GM15510 (cell line): ENCODE results near the gene ACER1.

Source experiments
- POLR2A ChIP-seq: IDR thresholded peaks from 3 replicates; pipeline ENCODE4 v1.6.1; 2011; ENCODE audit warnings: borderline replicate concordance; ENCODE audit not compliant: insufficient read length; ENCODE audit errors: extremely low read depth

The ACER1 gene

GRCh38 chr19:6322284-6322683 is 11.1 kb downstream of the ACER1 start:
- no peak for TF ChIP-seq POLR2A

DNA sequence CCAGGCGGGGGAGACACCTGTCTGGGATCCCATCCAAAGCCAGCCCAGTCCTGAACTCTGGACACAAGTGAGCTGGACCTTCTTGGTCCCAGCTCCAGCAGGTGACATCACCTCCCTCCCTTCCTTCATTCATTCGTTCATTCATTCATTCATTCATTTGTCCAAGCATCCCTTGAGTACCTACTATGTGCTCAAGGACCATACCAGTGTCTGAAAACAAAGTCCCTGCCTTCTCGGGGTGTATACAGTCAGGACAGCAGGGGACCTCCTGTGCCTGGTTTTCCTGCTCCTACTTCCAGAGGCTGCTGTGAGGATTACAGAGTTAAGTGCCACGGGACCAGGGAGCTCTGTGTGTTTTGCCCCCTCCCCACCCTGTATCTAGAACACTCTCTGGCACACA is 14.0 kb downstream of the ACER1 start:
- TF ChIP-seq POLR2A: no peak

DNA sequence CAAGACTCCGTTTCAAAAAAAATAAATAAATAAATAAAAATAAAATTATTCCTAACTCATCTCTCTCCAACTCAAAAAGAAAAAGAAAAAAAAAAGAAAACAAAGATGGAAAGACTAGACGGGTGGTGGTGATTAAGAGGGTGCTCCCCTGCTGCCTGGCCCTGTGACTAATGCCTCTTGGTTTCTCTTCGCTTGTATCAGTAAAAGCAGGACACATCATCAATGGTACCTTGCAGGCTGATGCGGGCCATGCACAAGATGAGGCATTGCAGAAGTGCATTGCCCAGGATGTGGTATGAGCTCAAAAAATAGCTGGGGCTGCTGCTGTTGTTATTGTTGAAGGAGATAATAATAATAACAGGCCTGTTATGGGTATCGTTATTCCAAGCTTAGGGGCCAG is 14.6 kb downstream of the ACER1 start:
- no peak for TF ChIP-seq POLR2A

- TF ChIP-seq POLR2A: no peak
These were observed 19.9 kb downstream of the ACER1 start for GRCh38 chr19:6313398-6313969.

DNA sequence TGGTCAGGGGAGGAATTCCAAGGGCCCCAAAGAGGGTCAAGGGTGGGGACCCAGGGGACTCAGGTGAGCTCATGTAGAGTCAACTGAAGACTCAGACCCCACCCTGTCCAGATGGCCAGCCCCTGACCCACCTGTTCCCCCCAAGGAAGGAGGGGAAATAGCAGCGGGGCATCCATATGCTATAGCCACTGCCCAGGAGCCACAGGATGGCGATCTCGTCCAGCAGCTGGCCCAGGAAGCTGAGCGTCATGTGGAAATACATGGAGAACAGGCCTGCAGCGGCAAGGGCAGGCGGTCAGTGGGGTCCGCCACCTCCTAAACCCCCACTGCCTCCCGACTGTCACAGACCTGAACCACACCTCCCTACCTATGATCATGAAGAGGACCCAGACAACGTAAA is 21.4 kb downstream of the ACER1 start:
- TF ChIP-seq POLR2A: no peak

- TF ChIP-seq POLR2A: no peak
These were observed 35.0 kb downstream of the ACER1 start for GRCh38 chr19:6298413-6298812.

- TF ChIP-seq POLR2A: no peak
These were observed 36.2 kb downstream of the ACER1 start for GRCh38 chr19:6297202-6297601.

GRCh38 chr19:6292006-6292405 is 41.4 kb downstream of the ACER1 start:
- no peak for TF ChIP-seq POLR2A

- no peak for TF ChIP-seq POLR2A
These were observed 44.7 kb downstream of the ACER1 start for GRCh38 chr19:6288737-6289136.

GRCh38 chr19:6287269-6287885 is 46.0 kb downstream of the ACER1 start:
- no peak for TF ChIP-seq POLR2A

GRCh38 chr19:6286676-6287075 is 46.7 kb downstream of the ACER1 start:
- no peak for TF ChIP-seq POLR2A

DNA sequence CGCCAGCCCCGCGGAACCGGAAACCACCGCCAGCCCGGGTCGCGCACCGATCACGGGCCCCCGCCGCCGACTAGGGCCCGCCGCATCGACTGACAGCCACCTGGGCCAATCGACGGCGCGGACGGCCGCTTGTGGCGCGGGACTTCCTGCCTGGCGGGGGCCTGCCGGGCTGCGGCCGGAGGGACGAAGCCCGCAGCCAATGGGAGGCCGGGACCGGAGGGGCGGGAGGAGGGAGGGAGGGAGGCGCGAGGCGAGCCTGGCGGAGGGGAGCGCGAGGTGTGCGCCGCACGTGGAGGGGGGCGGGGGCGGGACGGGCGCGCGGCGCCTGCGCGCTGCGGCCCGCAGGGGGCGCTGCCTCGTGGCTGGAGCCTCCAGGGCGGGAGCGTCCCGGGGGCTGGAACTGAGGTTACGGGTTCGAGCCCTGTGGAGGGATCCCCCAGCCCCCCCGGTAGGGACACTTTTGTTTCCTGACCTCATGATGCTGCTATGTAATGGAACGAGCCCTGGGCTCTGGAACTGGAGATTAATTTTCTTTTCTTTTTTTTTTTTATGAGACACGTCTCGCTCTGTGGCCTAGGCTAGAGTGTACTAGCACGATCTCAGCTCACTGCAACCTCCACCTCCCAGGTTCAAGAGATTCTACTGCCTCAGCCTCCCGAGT is 53.4 kb downstream of the ACER1 start, which contains the start of gene MLLT1:
Gene MLLT1, minus strand, starts transcription at position 45 of the 661 bp plus-strand sequence. CDS start 191 bp downstream, outside the sequence.
- peak; percentile 55 for TF ChIP-seq POLR2A

GRCh38 chr19:6279620-6279930 is 53.8 kb downstream of the ACER1 start:
- no peak for TF ChIP-seq POLR2A

DNA sequence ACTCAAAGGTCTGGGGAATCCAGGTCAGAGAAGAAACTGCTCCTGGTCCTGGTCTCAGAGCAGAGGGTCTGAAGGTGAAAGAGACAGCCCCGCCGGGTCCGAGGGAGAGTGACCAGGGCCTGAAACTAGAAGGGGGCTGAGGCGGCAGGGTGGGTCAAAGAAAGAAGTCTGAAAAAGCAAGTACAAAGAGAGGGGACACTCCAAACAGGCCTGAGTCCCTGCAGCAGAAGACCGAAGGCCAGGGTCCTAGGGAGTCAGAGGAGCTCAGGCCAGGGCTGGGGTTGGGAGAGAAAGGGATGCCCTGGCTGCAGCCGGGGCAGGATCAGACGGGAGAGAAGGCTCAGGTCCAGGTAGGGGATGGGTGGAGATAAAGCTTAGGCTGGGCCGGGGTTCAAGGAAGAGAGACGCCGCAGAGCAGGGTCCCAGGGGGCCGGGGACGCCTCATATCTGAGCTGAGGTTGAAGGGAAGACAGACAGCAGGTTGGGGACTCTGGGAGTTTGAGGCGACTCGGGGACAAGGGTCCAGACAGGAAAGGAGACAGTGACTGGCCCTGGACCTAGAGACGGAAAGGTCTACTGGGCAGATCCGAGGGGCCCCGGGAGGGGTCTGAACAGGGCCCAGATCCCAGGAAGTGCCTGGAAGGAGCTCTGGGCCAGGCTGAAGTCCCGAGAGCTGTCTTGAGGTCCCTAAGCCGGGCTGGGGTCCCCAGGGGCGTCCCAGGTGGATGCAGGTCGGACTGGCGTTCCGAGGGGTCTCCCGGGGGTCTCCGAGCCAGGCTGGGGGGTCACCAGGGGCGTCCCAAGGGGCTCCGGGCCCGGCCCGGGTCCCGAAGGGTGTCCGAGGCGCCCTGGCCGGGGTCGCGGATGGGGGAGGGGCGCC is 54.4 kb downstream of the ACER1 start:
- TF ChIP-seq POLR2A: no peak

GRCh38 chr19:6278051-6278450 is 55.4 kb downstream of the ACER1 start:
- TF ChIP-seq POLR2A: no peak
